ENCODE measurements around the gene GPSM3.
"Not testable (repeated sequence)": the region's sequence is repeated elsewhere in the genome, so short reads cannot be mapped to it uniquely, and the experiment has no call there.

GPSM3 gene

DNA sequence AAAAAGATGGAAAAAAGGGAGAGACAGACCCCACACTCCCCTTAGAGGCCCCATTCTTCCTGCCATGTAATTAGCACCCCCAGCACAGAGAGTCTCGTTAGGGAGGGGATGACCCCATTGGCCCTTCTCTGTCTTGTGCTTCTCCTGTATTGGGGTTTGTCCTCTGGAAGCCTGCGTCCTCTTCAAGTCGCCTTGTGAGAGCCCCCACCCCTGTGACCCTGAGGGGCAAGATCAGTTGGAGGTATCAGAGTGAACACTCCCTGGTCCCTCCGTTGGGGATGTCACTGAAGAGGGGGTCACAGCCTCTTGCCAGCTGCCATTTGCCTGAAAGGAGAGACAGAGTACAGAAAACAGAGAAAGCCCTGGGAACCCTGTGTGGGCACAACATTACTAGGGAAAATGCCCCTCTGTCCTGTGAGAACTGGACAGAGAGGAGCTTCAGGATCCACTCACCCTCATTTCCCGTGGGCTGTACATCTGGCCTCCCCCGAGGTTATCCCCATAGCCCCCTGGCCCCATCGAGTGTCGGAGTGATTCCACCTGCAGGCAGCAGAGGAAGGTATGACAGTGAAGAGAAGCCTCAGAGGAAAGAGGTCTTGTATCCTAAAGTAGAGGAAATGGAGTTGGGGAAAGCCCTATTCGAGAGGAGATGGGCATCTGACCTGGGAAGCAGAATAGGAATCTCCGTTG lies 6.1 kb downstream of the GPSM3 start:
- DNase-seq: not testable (repeated sequence)

DNA sequence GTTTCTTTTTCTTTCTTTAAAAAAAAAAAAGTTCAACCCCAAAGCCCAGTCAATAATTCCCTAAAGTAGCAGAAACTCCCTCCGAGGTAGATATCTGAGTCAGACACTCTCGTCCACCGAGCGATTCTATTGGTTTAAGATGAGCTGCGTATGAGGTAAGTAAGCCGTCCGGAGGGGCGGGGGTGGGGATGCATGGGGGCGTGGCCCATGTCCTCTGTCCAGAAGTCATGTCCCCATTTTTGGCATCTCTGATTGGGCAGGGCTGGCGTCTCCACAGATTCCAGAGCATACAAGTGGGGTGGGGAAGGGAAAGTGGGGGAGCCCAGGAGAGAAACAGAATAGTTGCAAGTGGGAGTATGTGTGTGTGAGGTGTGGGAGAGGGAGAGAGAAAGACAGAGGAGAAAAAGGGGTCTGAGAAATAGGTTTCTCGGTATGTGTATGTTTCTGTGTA lies 6.7 kb downstream of the GPSM3 start:
- peak in 1 of 2 experiments; percentile 35 for DNase-seq

DNA sequence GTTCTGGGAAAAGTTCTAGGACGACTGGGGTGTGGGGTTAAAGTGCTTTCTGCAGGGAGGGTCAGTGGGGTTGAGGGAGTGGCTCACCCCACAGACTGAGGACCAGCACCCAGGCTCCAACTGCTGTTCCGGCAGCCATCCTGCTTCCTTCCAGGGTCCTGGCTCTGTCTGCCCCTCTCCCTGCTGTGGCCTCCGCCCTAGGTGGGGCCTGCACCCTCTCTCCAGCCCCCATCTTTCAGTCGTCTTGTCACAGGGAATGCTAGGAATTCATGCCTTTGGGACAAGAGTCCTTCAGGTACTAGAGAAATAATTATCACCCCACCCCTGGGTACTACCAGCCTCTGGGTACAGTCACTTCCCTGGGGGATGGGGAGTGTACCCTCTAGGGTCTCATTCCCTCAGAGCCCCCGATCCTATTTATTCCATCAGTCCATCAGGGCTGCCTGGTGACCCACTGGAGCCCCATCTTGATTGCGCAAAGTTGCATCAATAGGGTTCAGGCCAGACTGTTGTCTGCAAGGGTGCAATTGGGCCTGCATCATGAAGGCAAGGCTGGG lies 8.3 kb downstream of the GPSM3 start, which contains the start of gene AGER:
TSS of gene AGER (minus strand) at position 170 of the 557 bp plus-strand sequence. CDS start at position 139, 31 bp downstream.
- no peak for DNase-seq

DNA sequence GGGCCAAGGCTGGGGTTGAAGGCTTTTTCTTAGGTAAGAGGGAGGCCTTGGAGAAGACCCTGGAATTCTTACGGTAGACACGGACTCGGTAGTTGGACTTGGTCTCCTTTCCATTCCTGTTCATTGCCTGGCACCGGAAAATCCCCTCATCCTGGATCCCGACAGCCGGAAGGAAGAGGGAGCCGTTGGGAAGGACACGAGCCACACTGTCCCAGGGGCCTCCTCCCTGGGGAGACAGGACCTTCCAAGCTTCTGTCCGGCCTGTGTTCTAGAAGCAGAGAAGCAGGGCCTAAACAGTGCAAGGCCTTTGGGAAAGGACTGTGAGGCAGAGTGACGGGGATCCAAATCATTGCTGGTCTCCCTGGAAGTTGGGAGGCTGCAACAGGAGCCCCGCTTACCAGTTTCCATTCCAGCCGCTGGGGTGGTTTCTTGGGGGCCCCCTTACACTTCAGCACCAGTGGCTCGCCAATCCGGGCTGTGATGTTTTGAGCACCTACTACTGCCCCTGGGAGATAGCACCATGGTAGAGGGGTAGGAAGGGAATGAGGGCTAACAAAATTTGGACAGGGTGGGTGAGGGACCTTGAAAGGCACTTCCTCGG lies 8.9 kb downstream of the GPSM3 start:
- DNase-seq: no peak

DNA sequence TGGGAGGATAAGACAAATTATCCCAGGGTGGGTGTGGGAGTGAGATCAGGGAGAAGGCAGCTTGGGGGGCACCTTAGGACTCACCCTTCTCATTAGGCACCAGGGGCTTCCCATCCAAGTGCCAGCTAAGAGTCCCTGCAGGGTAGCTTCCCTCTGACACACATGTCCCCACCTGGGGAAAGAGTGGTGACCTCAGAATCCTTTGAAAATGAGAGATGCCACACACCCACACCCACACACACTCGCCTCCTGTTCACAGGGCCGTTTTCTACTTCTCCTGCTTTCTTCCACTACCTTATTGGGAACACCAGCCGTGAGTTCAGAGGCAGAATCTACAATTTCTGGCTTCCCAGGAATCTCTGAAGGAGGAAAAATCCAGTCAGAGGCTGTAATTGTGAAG lies 9.4 kb downstream of the GPSM3 start:
- DNase-seq: no peak

GRCh38 chr6:32182555-32182981 lies 9.9 kb downstream of the GPSM3 start:
- DNase-seq: no peak

- DNase-seq: no peak
Measured at GRCh38 chr6:32181915-32182529, 10.4 kb downstream of the GPSM3 start.

- no peak for DNase-seq
Measured at GRCh38 chr6:32181148-32181702, 11.2 kb downstream of the GPSM3 start.

DNA sequence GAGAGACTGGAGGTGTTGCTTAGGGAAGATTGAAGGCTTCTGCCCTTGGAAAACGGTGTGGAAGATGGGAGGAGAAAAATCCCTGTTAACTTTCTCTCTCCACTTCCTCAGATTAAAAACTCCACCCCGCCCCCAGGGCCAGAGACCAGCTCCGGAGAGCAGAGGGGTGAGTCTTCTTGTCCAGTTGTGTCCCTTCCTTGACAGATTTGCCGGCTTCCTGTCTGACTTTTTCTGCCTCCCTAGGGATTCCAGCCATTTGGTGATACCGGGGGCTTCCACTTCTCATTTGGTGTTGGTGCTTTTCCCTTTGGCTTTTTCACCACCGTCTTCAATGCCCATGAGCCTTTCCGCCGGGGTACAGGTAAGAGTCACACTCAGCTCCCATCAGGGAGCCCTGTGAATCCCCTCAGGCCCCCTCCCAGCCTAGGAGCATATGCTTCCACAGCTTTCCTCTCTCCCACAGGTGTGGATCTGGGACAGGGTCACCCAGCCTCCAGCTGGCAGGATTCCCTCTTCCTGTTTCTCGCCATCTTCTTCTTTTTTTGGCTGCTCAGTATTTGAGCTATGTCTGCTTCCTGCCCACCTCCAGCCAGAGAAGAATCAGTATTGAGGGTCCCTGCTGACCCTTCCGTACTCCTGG lies 12.6 kb downstream of the GPSM3 start:
- no peak for DNase-seq

DNA sequence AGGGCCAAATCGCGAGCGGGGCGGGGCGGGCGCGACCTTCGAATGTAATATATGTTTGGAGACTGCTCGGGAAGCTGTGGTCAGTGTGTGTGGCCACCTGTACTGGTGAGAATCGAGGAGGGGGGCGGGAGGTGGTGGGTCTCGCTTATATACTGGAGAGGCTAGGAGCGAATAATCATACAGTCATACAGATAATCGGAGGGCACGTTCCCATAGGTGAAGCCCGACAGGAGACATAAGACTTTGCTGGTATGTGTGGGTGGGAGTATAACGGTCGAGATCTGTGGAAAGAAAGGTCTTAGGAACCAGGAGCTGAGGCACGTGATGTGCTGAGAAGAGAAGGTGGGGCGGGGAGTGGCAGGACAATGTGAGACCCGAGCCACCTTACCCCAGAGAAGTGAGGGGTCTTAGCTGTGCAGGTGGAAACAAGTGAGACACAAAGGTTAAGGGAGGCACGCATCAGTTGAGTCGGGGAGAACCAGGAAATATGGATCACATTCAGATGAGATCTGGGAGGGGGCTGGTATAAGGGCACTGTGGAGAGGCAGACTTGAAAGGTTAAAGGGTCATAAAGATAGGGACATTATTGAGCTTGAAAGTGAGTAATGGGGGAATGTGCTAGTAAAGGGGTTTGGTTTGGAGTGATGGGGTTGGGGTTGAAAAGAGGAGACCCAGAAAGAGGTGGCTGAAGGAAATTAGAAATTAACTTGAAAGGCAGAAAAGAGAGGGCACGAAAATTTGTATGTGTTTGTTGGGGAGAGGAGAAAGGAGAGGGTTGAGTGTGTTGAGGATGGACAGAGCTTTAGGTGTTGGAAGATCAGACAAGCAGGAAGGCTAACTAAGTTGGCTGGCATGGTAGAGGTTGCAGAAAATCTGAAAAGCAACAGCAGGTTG lies 13.6 kb downstream of the GPSM3 start:
- no peak for DNase-seq

DNA sequence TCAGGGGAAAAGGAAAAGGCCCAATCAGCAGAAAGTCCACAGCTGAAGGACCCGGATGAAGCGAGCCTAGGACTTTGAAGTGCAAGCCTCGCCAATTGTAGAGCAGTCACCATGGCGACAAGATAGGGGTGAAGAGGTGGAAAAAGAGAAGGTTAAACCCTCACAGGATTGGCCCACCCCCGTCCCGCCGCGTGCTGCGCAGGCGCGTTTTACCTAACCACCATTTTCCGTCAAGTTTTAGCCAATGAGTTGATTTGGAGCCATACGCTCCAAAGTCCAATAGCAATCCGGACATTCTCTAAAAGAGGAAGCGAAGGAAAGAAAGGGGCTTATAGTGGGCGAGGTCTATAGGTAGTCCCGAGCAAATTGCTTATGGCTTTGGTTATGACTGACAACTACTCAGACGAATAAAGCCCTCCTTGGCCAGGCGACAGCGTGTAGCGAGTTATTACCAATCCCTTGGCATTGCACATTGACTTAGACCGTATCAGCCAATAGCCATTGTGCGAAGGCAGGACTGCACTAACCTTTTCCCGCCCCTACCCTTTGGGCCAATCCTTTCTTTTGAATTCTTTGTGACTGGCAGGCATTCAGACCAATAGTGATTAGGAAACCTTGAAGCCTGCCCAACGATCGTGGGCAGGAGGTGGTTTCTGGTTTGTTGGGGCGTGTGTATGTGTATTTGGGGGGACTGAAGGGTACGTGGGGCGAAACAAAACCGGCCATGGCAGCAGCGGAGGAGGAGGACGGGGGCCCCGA lies 14.5 kb downstream of the GPSM3 start, which contains the start of gene RNF5:
TSS of gene RNF5 (plus strand) at position 618 of the 759 bp plus-strand sequence. CDS start at position 725, 107 bp downstream.
- DNase-seq: peak; percentile 99 to 100

- DNase-seq: peak; percentile 77 to 85
Measured at GRCh38 chr6:32177183-32177787, 15.2 kb downstream of the GPSM3 start.

GRCh38 chr6:32176476-32177182 lies 15.8 kb downstream of the GPSM3 start:
- DNase-seq: peak in 1 of 2 experiments; percentile 35

DNA sequence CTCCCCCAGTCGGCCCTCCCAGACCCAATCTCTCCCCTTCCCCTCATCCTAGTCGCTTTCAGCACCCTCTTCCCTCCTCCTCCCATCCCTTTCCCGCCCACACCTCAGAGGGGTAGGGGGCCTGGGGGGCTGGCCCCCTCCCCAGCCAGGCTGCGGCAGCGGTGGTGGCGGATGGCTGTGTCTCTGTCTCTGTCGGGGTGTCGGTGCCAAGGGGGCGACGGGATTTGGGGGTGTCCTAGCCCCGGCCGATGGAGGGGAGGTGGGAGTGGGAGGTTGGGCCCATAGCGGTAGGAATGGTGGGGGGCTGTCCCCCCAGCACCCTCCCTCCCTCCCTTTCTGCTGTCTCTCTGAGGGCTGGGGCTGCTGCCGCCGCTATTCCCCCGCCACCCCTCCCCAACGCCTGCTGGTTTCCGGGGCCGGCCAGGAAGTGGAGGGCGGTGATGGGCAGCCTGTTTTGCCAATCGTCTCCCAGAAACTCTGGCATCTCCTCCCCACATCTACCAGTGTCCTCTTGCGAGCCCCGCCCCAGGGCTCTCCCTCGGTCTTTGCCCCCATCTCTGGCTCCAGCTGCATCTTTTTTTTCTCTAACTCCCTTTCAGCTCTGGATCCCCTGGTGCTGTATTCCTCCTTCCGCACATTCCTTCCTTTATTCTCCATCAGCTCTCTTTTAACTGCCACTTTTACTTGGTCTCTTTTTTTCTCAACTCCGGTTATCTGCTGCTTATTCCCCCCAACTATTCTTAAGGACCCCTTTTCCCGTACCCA lies 16.6 kb downstream of the GPSM3 start, which contains the start of gene AGPAT1:
TSS of gene AGPAT1 (minus strand) at position 374 of the 765 bp plus-strand sequence. CDS start 4,588 bp downstream, outside the sequence.
- DNase-seq: peak; percentile 83 to 96

DNA sequence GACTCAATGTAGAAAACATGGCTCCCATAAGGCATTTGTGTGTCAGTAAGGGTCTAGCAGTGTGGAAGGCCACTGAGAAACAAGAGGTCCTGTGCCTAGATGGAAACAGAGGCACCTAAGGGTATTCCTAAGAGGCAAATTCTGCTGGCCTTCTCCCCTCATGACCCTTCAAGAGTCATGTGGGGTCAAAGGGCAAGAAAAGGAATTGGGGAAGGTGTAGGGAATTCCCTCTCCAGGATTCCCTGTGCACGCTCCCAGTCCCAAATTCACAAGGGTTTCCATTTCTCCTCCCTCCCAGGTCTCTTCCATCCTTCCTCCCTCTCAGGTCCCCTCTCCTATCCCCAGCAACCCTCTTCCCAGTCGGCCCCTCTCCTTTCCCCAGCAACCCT lies 17.1 kb downstream of the GPSM3 start:
- DNase-seq: no peak

GRCh38 chr6:32174416-32174815 lies 18.0 kb downstream of the GPSM3 start:
- DNase-seq: no peak

DNA sequence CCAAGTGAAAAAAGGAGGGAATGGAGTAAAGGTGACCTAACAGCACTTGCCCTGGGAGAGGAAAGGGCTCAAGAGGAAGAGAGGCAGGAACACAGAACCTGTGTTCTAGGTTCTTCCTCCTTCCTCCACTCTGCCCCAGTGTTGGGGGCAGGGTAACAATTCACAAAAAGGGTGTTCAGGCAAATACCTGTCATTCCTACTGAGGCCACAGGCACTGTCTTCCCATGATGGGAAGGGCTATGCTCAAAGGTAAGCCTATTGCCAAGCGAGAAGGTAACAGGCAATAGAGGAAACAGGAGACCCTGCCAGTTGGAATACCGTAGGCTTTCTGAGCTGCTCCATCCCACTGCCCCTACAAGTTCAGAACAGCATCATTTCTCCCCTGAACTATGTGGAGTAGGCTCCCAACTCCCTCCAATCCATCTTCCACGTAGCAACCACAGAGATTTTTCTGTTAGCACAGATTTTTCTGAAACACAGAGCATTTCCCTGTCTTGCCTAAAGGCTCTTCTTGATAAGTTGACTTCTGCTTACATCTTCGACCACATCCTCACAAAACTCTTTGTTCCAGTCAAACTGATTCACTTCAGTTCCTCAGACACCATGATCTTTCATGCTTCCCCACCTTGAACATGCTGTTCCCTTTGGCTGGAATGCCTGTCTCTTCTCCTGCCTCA lies 19.3 kb downstream of the GPSM3 start:
- DNase-seq: no peak

DNA sequence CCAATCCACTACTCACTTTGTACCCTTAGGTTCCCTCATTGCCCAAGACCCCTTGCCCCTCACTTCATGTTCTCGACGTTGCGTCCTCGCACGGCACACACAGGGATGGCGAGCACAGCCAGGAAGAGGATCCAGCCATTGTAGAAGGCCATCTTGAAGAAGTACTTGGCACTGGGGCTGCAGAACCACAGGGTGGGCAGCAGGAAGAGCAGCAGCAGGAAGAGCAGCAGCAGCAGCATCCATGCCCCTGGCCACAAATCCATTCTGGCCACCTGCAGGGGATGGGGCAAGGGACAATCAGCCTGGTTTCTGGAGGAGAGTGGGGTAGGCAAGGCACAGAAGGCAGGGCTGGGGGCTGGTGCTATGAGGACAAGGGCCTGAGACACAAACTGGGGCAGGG lies 21.2 kb downstream of the GPSM3 start:
- DNase-seq: no peak
